Colonic mucosa (tissue), 4 donors: Measurements from ENCODE around the gene SMC5. TPM values are rescaled to one million over a fixed set of nuclear protein-coding genes. Genes with fewer than 3 reads are reported as not detected.

Experiments used
- DNase-seq: peaks from one replicate; pipeline ENCODE4 v3.0.0-alpha.2; 2020
- H3K27ac ChIP-seq: fragments of 200-600 bp; one replicate; pipeline ENCODE4 v1.8.0; 2021
- H3K27me3 ChIP-seq: fragments of 200-600 bp; one replicate; pipeline ENCODE4 v1.8.0; 2021
- H3K36me3 ChIP-seq: fragments of 200-600 bp; one replicate; pipeline ENCODE4 v1.8.0; 2021
- H3K4me1 ChIP-seq: fragments of 200-600 bp; one replicate; pipeline ENCODE4 v1.8.0; 2021; ENCODE audit warnings: mild to moderate bottlenecking
- H3K4me3 ChIP-seq: fragments of 200-600 bp; one replicate; pipeline ENCODE4 v1.8.0; 2021
- H3K9ac ChIP-seq, 2 donors: one replicate each; pipeline ENCODE4 v1.7.0; 2013; ENCODE audit warnings: control low read depth in 2 of 2, low read depth in 2 of 2, low read length in 2 of 2
- H3K9me3 ChIP-seq: fragments of 200-600 bp; one replicate; pipeline ENCODE4 v1.8.0; 2021
- CTCF ChIP-seq: fragments of 200-600 bp; IDR thresholded peaks from one replicate; pipeline ENCODE4 v1.8.0; 2022; ENCODE audit warnings: antibody characterized with exemption, mild to moderate bottlenecking
- intact Hi-C: fragments of 100-400 bp; cut with DNase I; formaldehyde crosslinking; loops from one replicate; pipeline ENCODE4 v1.14.1; 2022
- total RNA-seq, 2 donors: library from RNA; stranded (reverse); fragmentation: NEBNext Ultra II Directional in 1 of 2; extraction: Animal tissue kit (Norgen Biotek cat#: 25700) in 1 of 2; gene quantifications; one replicate each; pipeline ENCODE4 v1.2.1, GENCODE V29; 2021
- donor health status: healthy.
- donor health status: DM: no; HTN: no; CAD: no.
- donor health status: DM: no; HTN: no; CAD: no.

The SMC5 gene
- total RNA-seq, 2 donors from 2014 or later = 31.4 to 35.9 TPM

GRCh38 chr9:70262948-70263347, 4.2 kb downstream of the SMC5 start:
- H3K9ac ChIP-seq = no peak overlapping the region
- H3K9me3 ChIP-seq = no peaks in the 10 kb centered on the region
- H3K27me3 ChIP-seq = no peaks in the 10 kb centered on the region
- no peak for DNase-seq
- H3K4me3 ChIP-seq = no peak overlapping the region
- peaks cover 7% of the 10 kb centered on the region for H3K4me1 ChIP-seq
- H3K27ac ChIP-seq = no peak overlapping the region
- TF ChIP-seq CTCF = no peak
- intact Hi-C loops = no loop called here
- H3K36me3 ChIP-seq = no peaks in the 10 kb centered on the region

GRCh38 chr9:70263421-70263820, 4.6 kb downstream of the SMC5 start:
- Histone ChIP-seq H3K36me3 (no peaks in the 10 kb centered on the region), H3K9ac (no peak overlapping the region), H3K27ac (no peak overlapping the region)

GRCh38 chr9:70278305-70278704, 19.5 kb downstream of the SMC5 start:
- Histone ChIP-seq H3K4me3 (no peak overlapping the region), H3K27ac (no peak overlapping the region), H3K9ac (no peak overlapping the region), H3K27me3 (no peaks in the 10 kb centered on the region), H3K4me1 (no peaks in the 10 kb centered on the region), H3K36me3 (no peaks in the 10 kb centered on the region), H3K9me3 (no peaks in the 10 kb centered on the region)
- intact Hi-C loops = no loop called here
- no peak for DNase-seq
- TF ChIP-seq CTCF = no peak

More at GRCh38 chr9:70263421-70263820, 4.6 kb downstream of the SMC5 start:
- TF ChIP-seq CTCF = no peak
- no peaks in the 10 kb centered on the region for H3K27me3 ChIP-seq
- H3K4me3 ChIP-seq = no peak overlapping the region
- intact Hi-C loops = no loop called here
- no peaks in the 10 kb centered on the region for H3K9me3 ChIP-seq
- peaks cover 7% of the 10 kb centered on the region for H3K4me1 ChIP-seq
- DNase-seq = no peak

GRCh38 chr9:70283848-70284247, 25.1 kb downstream of the SMC5 start:
- intact Hi-C loops = no loop called here
- TF ChIP-seq CTCF = no peak
- no peaks in the 10 kb centered on the region for H3K4me1 ChIP-seq
- DNase-seq = no peak
- no peaks in the 10 kb centered on the region for H3K36me3 ChIP-seq
- no peaks in the 10 kb centered on the region for H3K27me3 ChIP-seq
- H3K9ac ChIP-seq = no peak overlapping the region
- H3K9me3 ChIP-seq = no peaks in the 10 kb centered on the region
- H3K27ac ChIP-seq = no peak overlapping the region
- H3K4me3 ChIP-seq = no peak overlapping the region

- TF ChIP-seq CTCF = no peak
- Histone ChIP-seq H3K4me1 (no peaks in the 10 kb centered on the region), H3K9ac (no peak overlapping the region), H3K36me3 (no peaks in the 10 kb centered on the region), H3K27ac (no peak overlapping the region), H3K9me3 (no peaks in the 10 kb centered on the region), H3K27me3 (no peaks in the 10 kb centered on the region), H3K4me3 (no peak overlapping the region)
- DNase-seq = no peak
- intact Hi-C loops = no loop called here
Observed at GRCh38 chr9:70285246-70285645, 26.5 kb downstream of the SMC5 start.
